DMS153 (cell line): ENCODE measurements around the gene CFAP97D2.

ENCODE experiments used
- DNase-seq: peaks from one replicate; lab custom pipeline; 2025; lab: John Stamatoyannopoulos, UW

Gene CFAP97D2

GRCh38 chr13:114269281-114269770, 90.3 kb downstream of the CFAP97D2 start:
- no peak for DNase-seq
